Adrenal gland (tissue), 5 donors: ENCODE measurements around the gene LRRC41.

ENCODE experiments used
- CTCF ChIP-seq, 6 experiments: fragments of 450-650 bp in 4 of 6; fragments of 200-600 bp in 2 of 6; sonication (generic) in 1 of 6; IDR thresholded peaks; 1 replicate in 5 of 6; 2 replicates in 1 of 6; pipeline versions ENCODE4 v1.5.1 to v1.8.0; 2016 to 2021; ENCODE audit warnings: antibody characterized with exemption in 6 of 6, mild to moderate bottlenecking in 2 of 6, moderate library complexity in 1 of 6
- POLR2A ChIP-seq, 2 donors: fragments of 450-650 bp; IDR thresholded peaks; one replicate each; pipeline ENCODE4 v1.6.1; 2017; ENCODE audit warnings: antibody characterized with exemption in 2 of 2, mild to moderate bottlenecking in 2 of 2, moderate library complexity in 1 of 2
- donor health status: DM: no; HTN: no; CAD: no.

GRCh38 chr1:46317323-46317722, 13.9 kb upstream of the LRRC41 start:
- TF ChIP-seq POLR2A (IDR thresholded peaks at IDR 0.05) (no peak), CTCF (IDR thresholded peaks at IDR 0.05) (no peak)
